Measurements from ENCODE around the gene GLI1.
"Not testable (repeated sequence)": the region's sequence is repeated elsewhere in the genome, so short reads cannot be mapped to it uniquely, and the experiment has no call there.

- TF ChIP-seq CTCF (IDR thresholded peaks at IDR 0.05; ENCODE audit: low read depth, low read length); EZH2phosphoT487 (IDR thresholded peaks at IDR 0.05; ENCODE audit: low read depth): not testable (repeated sequence)
These were observed 47.0 kb downstream of the GLI1 start for GRCh38 chr12:57506541-57506940.
